GM19452 (cell line): ENCODE measurements around the gene FARS2.

Experiments used
- ATAC-seq: cut with Tn5 transposase; IDR thresholded peaks from one replicate; pipeline ENCODE4 v1.9.1; 2021; ENCODE audit not compliant: unreplicated experiment

FARS2 gene

DNA sequence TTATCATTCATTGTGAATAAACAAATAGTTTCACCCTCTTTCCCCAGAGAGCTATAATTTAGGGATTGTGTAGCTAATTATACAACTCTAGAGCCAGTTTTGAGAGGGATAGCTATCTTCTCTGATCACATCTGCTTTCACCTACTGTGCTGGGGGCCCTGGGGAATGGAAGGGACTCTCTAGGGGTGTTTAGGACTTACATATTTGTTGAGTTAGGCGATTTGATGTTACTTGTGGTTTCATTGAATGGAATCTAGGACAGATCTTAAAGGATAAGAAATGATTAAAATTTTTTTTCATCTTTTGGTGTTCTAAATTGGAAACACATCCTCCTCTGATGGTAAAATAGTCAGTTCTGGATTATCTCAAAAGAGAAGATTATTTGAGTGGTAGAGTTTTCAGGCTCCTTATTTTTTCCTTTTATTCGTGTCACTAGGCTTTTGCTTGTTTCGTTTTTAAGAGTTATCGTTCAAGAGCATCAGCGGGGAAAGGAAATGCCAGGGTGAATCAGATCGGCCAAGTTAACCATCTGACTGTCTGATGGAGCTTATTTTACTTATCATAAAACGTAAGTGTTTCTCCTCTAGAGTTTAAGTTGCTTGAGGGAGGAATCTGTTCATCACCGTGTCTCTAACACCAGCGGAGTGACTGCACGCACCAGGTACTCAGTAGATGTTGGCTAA, 236.7 kb downstream of the FARS2 start:
- no peak for ATAC-seq

DNA sequence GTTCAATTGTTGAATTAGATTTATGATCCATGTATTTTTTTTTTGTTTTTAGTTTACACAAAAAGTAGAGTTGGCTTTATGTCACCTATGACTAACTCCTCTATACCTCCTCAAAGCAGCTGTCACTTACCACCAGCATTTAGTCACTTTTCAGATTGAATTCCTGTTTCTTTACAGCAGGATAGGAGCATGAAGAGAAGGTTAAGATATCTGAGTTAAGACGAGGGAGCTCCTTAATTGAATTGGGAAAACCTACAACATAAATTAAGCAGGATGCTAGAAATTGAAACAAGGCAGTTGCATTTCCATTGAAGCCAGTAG, 237.2 kb downstream of the FARS2 start:
- no peak for ATAC-seq

DNA sequence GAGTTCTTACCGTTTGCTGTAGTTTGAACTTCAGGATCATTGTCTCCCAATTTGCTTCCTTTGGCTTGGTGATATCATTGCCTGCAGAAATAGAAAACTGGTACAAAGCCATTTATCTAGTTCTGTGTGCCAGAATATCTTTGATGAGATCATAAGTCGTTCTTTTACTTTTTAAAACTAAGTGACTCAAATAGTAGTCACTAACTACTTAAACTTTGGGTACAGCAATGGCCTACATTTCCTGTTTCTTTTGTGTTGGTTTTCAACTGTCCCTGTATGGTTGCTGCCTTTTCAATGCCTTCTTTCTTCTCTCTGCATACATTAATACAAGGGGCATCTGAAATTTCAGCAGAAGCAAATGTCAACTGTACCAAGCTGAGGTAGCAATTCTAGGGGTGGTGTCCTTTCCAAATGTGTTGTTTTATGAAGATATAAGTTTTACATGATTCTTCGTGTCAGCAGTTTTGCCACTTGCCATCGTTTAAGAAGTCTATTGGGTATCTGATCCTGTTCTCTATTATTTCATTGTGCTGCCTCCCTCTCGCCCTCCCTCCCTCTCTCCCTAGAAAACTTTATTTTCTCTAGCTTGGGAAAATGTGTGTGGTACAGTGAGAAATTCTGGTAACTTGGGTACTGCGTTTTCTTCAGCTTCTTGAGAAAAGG, 238.5 kb downstream of the FARS2 start:
- no peak for ATAC-seq

DNA sequence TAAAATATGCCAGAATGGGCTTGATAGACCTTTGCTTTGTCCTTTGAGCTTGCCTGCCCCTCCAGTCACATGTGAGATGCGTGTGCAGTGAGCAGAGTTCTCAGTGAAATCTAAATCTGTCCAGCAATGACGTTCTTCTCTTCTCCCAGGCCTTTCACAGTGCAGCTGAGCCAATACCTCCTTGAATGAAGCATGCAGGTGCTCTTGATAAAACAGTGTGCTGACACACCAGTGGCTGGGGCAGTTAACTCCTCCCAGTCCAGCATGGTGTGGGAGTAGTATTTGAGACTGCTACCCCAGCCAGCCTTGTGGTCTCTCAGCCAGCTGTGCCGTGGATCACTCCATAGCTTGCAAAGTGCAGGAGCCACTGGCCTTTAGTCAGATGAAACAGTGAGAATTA, 240.5 kb downstream of the FARS2 start:
- no peak for ATAC-seq

DNA sequence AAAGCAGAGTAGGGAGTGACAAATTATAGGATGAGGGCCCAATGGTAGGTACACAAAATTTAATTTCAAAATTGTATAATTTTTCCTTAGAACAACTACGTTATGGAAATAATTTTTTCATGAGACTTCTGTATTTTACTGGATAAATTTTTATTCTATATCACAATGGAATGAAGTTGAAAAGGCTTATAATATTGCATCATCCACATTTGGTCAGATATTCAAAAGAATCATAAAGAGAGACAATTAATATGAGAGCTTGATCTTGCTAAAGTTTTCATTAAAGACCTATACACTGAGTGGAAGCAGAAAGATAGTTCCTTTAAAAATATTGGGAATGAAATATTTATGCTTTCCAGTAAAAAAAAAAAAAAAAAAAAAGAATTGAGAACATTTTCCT, 242.8 kb downstream of the FARS2 start:
- no peak for ATAC-seq

DNA sequence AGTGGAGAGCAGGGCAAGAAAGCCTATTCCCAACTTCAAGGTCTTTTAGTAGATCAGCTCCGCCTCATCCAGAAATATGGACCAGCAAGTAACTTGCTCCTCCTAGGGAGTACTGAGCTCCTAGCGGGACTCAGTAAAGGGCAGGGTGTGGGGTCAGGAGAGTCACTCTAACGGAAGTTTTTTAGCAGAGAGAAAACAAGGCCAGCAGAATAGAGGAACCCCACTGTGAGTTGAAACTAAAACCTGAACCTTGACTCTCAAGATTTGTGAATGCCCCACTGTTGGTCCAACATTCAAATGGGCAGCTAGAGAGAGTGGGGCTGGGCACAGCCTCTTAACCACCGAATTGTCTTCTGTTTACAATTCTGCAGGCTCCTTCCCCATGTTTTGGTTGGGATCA, 244.8 kb downstream of the FARS2 start:
- peak; percentile 18 for ATAC-seq

DNA sequence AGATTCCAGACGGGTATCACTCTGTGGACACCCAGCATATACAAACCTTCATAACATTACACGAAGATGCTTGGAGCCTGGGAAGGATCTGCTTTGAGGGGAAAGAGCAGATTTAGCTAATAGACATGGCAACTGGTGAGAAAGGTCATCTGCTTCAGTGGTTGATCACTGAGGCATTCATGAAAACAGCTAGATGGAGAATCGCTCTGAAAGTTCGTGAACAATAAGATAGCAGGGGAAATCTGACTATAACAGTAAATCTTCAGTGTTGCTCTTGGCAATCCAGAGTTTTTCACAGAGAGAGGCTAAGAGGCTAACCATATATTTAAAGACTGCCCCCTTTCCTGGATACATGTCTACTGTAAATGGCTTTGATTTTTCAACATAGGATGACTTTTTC, 245.3 kb downstream of the FARS2 start:
- peak; percentile 27 for ATAC-seq

DNA sequence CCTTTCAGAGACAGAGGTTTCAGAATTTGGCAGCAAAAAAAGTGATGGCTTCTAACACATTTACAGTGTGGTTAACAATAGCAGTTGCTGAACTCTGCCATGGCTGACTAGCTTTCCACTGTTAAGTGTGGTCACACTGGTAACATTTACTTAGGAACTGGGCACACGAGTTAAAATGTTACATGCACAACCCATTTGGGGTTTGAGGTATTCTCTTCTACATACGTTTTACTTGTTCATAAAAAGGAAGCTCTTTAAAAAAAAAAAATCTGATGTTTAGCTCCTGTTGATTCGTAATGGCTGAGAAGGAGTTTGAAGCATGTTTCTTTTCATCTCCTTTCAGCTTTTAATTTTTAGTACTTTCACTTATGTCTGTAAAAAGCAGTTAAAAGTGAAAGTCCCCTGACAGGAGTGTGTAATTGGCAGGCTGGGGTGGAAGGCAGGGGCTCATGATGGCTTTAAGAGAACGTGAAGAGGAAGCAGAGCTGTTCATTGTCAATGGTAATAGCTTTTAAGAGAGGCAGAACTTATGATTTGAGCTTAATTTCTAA, 245.9 kb downstream of the FARS2 start:
- ATAC-seq, result peak; percentile 86

DNA sequence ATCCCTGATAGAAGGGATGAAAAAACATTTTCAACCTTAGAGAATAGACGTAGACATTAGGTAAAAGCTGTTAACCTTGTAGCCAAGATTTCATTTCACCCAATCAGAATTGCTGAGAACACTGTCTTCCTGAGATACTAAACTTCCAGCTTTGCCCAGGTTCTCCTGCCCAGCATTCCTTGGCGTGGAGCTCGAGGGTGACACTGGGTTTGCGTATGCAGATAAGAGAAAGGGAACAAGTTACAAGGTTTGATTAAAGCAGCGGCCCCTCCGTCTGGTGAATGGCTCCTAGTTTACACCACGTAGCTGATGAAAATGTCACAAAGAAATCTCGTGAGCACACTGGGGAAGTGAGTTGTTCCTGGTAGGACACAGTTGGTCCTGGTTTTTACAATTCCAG, 247.8 kb downstream of the FARS2 start:
- no peak for ATAC-seq

DNA sequence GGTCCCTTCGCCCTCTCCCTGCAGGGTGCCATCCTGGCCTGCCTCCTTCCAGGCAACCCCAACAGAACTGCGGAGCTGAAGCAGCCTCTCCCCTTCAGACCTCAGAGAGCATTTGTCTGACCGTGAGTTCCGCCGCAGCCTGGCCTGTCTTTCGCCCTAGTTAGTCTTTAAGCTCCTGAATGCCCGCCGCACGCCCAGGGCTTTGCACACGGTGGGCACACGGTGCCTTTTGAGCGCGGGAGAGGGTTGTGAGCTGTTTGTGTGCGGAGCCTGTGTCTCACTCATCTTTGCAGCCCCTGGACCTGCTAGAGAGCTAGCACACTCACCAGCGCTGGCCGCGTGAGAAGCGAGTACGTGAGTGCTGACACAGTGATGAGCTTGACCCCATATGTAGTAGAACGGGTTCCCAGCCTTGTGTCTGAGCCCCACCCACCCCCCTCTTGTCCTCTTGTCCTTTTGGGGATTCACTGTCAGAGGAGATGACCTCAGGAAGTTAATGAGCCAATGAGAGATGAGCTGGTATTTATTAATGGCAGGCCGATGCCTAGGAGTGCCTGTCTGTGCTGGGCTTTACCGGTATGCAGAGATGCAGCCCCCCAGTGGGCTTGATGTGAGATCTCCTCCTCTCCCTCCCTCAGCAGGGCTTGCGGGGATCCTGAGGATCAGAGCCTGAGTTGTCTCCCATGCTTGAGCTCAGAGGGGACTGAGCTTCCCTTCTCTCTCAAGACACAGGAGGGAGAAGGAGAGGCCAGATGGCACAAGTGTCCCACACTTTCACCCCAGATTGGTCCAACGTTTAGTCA, 249.2 kb downstream of the FARS2 start:
- no peak for ATAC-seq

DNA sequence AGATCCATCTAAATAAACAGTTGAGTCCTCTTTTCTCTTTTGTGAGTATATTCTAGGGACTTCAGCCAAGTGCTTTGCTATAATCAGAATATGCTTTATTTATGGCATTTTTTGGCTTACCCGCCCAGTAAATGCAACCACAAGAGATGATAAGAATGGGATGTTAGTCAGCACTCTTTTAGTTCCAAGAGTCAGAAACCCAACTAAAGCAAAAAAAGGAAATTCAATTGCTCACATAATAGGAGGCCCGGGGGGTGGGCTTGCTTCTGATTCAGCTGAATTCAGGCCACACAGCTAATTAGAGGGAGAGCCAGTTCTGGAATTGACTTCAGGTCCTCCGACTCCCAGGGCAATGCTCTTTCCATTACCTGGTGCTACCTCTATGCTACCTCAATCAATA, 250.6 kb downstream of the FARS2 start:
- ATAC-seq, result no peak

DNA sequence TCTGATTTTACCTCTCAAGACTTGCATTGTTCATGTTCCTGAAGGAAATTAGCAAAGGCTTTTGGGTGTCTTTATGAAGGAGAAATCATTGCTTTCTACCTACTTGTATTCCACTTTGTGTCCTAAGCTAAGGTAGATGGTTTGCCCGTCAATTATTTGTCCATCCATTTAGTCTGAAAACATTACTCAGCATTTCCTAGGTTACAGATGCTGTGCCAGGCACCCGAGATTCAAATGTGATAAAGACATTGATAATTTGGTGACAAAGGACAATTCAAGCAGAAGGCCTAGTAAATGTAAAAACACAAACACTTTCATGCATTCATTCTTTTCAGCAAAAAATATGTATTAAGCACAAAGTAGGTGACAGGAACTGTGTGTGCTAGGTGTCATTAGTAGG, 251.1 kb downstream of the FARS2 start:
- ATAC-seq, result no peak

DNA sequence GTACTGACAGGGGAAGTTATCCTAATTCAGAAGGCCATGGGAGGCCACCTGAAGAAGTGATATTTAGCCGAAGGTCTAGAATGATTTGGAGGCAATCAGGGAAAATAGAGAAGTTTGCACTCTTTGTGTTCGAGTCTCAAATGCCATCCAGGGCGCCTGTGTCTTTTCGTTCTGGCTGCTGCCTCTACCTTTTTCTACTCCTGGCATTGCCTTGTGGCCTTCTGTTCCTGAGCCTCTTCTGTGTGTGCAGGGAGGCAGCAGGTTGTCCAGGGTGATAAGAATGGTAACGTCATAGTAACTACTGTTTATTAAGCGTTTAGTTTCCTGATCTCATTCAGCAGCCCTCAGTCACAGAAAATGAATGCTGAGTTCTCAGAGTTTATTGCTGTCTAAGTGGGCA, 252.1 kb downstream of the FARS2 start:
- ATAC-seq, result no peak

DNA sequence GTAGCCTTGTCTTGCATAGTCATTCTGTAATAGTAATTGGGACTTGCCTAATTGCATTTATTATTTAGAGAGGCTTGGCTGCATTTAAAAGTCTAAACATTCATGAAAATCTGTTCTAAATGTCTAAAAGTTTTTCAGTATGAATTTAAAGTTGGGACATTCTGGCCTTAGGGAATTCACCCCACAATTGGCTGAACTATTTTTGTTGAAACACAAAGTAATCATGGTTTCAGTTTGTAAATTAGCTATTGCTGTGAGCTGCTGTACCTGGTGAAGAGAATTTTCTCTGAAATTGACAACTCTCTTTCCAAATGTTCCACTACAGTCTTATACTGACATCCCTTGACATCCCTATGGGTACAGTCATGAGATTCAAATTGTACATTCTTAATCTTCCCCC, 253.0 kb downstream of the FARS2 start:
- no peak for ATAC-seq

DNA sequence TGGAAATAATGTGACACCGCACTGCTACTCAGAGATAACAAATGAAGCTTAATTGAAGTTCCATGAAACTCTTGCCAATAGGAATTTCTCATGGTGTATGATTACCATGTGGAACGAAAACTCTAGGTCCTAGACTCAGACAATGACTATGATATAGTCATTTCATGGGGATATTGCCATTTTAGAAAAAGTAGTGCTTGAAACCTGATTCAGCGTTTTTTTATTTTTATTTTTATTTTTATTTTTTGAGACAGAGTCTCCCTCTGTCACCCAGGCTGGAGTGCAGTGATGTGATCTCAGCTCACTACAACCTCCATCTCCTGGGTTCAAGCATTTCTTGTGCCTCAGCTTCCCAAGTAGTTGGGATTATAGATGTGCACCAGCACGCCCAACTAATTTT, 253.9 kb downstream of the FARS2 start:
- ATAC-seq, result no peak

DNA sequence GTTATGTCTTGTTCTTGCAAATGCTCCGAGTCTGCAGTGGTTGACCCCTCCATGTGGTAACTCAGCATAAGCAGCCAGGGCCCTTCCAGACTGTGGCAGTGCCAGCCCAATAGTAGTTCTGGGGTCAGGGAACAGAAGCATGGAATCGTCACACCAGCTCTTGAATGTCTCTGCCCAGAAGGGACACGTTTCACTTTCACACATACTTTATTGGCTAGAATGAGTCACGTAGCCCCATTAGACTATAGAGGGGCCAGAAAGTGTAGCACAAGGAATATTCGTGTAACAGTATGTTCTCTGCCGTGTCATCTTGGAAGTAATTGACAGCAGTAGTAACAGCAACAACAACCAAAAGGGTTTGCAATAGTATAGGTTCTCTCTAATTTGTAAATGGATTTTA, 254.7 kb downstream of the FARS2 start:
- no peak for ATAC-seq

DNA sequence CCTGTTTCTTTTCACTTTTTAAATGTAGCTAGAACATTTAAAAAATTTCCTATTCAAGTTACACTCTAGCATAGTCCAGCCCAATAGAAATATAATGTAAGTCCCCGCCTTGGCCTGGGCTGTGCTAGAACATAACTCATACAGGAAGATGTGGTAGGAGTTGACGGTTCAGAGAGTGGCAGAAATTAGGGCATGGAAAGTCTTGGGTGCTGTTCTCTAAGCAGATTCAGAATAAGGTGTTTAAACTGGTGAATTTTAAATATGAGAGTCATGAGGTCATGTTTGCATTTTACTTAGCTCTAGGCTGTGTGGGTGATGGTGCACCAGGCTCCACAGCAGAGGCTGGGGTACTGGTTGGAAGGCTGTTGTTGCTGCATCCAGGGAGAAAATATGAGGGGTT, 256.5 kb downstream of the FARS2 start:
- no peak for ATAC-seq

DNA sequence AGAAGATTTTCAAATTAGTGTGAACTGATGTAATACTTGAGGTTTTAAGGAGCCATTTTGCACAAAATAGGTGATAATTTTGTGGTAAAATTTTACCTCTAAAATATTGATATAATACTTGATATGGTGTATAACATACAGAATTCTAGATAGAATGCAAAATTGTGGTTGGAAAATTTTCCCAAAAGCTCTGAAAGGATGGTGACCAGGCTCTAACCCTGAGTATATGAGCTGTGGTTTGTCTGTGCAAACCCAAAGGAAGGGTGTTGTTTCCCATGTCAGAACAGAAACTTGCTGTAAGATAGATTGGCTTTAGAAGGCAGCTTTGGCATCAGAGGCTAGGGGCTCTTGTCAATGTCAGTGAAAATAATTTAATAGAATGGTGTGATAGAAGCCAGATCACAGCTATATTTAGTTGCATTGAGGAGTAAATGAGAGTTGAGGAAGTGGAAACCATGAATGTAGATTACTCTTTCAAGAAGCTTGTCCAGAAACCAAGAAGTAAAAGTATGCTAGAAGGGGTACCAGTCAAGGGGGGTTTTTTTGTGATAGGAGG, 257.7 kb downstream of the FARS2 start:
- ATAC-seq, result no peak

DNA sequence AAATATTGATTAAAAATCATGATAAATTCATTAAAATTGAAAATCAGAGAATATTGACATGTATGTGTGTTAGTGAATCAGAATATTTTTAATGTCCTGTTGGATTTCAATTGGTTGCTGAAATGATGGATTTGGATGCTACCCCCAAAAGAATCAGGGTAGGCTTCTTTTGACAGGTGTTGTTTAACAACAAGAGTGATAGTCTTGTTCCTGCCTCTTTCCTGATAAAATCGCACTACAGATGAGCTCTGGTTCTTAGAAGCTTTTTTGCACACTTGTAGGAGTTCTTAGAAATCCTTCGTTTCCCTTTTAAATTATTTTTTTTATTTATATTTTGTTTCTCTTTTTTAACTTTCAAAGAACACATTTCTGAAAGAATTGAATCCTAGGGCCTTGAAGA, 259.5 kb downstream of the FARS2 start:
- ATAC-seq, result no peak

DNA sequence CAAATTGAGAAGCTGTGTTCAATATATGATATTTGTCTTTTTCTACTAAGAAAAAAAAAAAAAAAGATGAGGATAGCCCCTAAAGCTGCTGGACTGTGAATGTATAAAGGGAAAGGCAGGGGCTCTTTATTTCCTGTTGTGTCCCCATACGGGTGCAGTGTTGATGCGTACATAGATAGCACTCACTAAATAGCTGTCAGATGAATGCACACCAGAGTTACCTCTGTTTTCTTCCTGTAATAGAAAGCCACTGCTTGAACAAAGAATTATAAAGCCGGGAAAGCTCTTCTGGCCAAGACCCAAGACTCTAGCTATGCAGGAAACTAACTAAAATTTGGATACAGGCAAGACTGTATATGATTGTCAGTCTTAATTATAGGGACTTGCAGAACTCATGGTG, 260.0 kb downstream of the FARS2 start:
- no peak for ATAC-seq

DNA sequence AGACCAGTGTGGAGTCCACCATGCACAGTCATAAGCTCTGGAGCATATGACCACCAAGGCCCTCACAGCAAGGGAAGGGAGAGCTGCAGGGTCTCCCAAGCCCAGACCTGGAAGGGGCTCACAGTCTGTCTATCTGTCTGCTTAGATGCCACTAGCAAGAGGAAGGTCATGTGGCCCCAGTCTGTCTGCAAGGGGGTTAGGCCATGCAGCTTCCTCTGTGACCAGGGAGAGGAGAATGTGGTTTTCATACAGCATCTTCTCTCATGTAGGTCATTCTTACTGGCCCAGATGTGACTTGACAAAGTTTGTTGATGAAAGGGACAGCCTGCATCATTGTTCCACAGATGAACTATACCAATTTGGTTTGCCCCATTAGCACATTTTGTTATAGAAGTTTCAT, 260.8 kb downstream of the FARS2 start:
- ATAC-seq, result no peak

DNA sequence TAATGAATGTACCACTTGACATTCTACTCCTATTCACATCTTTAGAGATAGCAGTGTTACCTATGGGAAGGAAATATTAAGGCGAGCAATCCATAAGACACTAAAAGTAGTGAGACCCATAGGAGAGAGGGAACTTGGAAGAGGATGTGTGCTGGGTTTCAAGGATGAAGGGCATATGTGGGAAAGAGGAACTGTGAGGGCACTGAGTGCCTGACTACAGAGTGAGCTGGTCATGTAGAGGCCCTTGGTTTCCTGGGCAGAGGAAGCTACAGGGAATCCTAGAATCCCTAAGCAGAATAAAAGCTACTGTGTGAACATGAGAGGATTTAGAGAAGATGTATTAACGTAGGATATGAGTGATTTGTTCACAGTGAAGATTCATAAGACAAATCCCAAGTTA, 262.8 kb downstream of the FARS2 start:
- ATAC-seq, result no peak
